ENCODE measurements around the gene EHBP1.
A peak's percentile ranks its signal among the peaks of the same experiment; 100 is the strongest.
"Not testable (repeated sequence)": the region's sequence is repeated elsewhere in the genome, so short reads cannot be mapped to it uniquely, and the experiment has no call there.

Gene EHBP1

DNA sequence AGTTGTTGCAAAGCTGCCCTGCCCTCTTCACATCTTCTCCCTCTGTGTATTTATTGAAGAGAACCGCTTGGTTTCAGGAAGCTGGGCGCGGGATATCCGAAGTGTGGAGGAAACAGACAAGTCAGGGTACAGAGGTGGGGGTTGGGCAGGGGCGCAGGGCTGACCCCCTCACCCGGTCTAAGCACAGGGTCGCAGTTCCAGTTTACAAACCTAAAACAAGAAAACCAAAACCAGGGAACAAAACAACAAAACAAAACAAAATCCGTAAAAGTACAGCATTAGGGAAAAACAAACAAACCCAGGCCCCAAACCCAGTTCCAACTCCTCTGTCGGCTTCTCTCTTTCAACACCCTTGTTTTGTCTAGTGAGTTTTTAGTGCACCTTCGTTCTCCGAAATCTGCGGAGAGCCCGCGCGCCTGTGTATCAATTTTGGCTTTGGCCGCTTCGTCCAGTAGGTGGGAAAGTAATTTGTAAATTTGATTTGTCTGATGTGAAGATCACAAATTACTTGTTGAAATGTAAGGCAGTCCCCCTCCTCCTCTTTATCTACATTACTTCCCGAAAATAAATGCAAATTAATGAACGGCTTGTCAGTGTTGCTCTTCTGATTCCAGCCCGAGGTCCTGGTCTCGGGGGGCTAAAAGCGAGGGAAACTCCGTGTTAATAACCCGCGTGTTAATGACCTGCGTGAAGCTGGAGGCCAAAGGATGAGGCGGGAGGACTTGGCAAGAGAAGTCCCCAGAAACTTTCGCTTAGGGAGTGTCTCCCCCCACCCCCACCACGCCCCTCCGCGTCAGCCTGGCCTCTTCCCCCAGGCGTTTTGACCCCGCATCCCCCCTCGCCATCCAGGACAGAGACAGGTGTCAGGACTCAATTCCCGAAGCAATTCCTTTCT, 352.0 kb downstream of the EHBP1 start:
- no peak for DNase-seq (ENCODE audit: low spot score in 2 of 2)

DNA sequence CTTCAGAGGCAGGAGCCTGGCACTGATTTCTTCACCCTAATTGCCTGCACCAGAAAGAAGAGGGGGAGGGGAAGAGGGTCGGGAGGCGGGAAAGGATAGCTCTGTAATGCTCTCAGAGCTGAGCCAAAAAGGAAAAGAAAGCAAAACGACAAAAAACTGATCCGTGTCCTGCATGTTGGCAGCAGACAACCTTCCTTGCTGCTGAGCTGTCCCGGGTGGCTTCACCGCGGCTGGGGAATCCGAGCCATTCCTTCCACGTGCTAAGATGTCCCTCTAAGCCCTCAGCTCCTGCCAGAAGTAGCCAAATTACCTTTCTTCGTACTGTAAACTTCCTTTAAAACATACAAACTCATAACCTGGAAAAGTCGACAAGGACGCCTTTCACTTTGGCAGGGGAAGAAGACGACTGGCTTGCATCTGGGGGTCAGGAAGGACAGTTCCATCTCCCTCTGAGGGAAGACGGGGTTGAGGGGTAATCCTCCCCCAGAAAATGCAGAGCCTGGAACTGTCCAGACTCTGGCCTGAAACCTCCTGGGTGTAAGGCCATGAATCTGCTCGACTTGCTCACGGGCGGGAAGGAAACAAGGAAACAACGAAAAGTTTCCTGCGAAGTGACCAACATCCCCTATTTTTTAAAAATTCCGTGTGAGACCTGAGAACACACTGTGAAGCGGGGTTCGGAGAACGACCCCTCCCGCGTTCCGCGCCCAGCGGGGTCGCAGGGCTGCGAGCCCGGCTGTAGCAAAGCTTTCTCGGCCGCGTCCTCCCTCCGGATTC, 352.8 kb downstream of the EHBP1 start:
- Mint-ChIP-seq H3K36me3 (no peaks in the 10 kb centered on the region), H3K27ac (no peak overlapping the region), H3K4me1 (peaks cover 53% of the 10 kb centered on the region), H3K9me3 (no peaks in the 10 kb centered on the region), H3K4me3 (peak overlapping the region; percentile 52)
- no peak for DNase-seq (ENCODE audit: low spot score in 2 of 2)
- no peak for ATAC-seq

More for the DNA sequence above, 352.0 kb downstream of the EHBP1 start:
- H3K36me3 Mint-ChIP-seq, result no peaks in the 10 kb centered on the region
- no peaks in the 10 kb centered on the region for H3K9me3 Mint-ChIP-seq
- peak overlapping the region; percentile 52 for H3K4me3 Mint-ChIP-seq
- ATAC-seq, result no peak
- H3K27ac Mint-ChIP-seq, result no peak overlapping the region
- H3K4me1 Mint-ChIP-seq, result peaks cover 57% of the 10 kb centered on the region

DNA sequence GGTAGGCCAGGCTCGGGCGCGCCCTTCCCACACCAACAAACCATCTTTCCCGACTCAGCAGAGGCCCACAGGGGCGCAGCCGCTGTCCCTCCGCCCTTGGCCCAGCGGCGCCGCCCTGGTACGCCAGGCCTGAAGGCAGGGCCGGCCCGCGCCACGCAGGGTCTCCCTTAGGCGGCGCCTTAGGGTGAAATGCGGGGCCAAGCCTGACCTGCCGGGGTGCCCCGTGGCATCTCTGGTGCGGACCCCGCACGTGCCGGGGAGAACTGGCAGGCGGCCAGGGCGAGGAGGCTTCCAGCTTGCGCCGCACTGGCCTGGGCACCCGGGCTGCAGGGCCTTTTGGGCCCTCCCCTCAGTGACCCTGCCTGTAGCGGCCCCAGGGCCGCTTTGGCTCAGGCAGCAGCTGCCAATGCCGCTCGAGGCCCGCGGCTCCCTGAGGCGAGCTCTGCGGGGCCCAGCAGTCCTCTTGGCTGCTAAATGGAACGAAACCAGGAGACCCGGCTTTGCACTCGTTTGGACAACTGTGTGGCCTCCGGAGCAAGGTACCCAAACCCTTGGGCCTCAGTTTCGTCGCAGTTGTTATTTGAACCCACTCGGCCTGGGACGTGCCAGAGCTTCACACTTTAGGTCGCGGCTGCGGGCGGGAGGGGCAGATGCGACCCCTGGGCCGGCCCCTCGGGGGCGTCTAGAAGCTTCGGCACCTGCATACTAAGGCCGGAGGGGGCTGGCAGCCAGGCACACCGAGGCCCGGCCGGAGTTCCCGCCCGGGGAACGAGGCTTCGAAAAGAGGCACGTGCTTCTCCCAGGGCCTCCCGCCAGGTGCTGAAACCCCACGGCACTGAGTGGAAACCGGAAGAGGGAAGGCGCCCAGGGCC, 353.6 kb downstream of the EHBP1 start:
- peak overlapping the region; percentile 52 for H3K4me3 Mint-ChIP-seq
- no peaks in the 10 kb centered on the region for H3K36me3 Mint-ChIP-seq
- peaks cover 45% of the 10 kb centered on the region for H3K4me1 Mint-ChIP-seq
- no peak overlapping the region for H3K27ac Mint-ChIP-seq
- ATAC-seq, result peak; percentile 11
- H3K9me3 Mint-ChIP-seq, result no peaks in the 10 kb centered on the region
- DNase-seq (ENCODE audit: low spot score in 2 of 2), result no peak

DNA sequence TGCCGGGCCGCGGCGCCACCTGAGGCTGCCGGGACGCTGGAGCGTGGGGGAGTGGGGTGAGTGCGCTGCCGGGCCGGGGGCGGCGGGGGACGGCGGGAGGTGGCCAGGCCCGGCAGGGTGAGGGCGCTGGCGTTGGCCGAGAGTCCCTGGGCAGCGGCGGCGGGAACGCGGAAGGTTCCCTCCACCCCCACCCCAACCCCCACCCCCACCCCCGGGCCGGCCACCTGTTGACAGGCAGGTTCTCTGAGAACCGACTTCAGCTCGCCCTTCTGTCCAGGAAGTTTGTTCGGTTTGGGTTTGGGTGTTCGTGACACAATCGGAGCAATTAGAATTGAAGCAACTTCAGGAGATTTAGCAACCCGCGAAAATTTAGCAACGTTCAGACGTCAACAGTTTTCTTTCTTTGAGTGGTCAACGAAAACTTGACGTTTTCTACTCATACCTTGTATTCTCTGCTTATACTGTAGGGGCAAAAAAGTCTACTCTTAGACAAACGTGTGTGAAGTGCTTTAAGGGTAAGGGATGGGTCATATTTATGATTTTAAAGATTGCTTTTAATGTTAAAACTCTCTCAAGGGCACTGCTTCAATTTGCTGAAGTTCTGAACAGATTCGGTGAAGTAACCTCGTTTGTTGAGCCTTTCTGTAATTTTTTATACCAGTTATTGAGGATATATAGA, 354.4 kb downstream of the EHBP1 start:
- peaks cover 37% of the 10 kb centered on the region for H3K4me1 Mint-ChIP-seq
- no peaks in the 10 kb centered on the region for H3K9me3 Mint-ChIP-seq
- ATAC-seq, result no peak
- H3K36me3 Mint-ChIP-seq, result no peaks in the 10 kb centered on the region
- DNase-seq (ENCODE audit: low spot score in 2 of 2), result no peak
- H3K4me3 Mint-ChIP-seq, result no peak overlapping the region
- no peak overlapping the region for H3K27ac Mint-ChIP-seq

DNA sequence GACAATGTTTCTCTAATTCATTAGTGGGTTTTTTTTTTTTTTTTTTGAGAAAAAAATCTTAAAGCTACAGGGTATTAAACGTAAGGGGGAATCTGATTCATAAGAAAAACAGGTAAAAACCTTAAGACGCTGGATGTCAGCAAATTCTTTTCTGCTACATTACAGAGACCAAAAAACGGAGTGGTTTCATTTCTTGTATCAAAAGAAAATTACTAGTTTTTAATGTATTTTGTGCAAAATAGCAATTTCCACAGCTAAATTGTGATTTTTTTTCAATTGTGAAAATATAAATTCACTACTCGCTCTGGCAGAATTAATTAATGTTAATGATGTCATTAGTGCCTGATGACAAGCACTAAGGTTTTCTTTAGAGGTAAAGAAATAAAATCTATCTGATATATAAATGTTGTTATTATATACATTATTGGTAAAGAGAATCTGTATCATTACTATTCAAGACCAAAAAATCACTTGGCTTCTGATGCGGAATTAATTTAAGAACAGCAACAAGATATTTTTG, 355.0 kb downstream of the EHBP1 start:
- no peak for DNase-seq (ENCODE audit: low spot score in 2 of 2)
- no peak for ATAC-seq
- H3K36me3 Mint-ChIP-seq, result no peaks in the 10 kb centered on the region
- no peak overlapping the region for H3K4me3 Mint-ChIP-seq
- H3K27ac Mint-ChIP-seq, result no peak overlapping the region
- H3K4me1 Mint-ChIP-seq, result peaks cover 31% of the 10 kb centered on the region
- no peaks in the 10 kb centered on the region for H3K9me3 Mint-ChIP-seq

DNA sequence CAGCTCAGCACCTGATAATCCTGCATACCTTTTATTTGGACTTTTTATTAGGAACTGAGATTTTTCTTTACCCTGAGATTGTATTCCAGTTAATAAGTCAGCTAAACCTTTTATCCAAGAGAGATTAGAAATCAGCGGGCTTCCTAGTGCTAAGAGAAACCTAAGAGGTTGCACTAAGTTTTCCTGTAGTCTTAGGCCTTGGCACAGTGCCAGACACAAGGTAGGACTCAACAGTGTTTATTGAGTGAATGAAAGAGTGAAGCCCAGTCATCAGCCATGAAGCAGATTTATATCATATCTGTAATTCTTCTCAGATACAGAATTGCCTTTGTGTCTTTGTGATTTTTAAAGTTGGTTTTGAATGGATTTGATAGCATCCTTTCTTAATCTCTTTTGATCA, 358.7 kb downstream of the EHBP1 start:
- H3K27ac Mint-ChIP-seq, result no peak overlapping the region
- DNase-seq (ENCODE audit: low spot score in 2 of 2) (no peak), ATAC-seq (no peak)
- H3K36me3 Mint-ChIP-seq, result no peaks in the 10 kb centered on the region
- H3K4me1 Mint-ChIP-seq, result no peaks in the 10 kb centered on the region
- H3K4me3 Mint-ChIP-seq, result no peak overlapping the region
- H3K9me3 Mint-ChIP-seq, result no peaks in the 10 kb centered on the region

DNA sequence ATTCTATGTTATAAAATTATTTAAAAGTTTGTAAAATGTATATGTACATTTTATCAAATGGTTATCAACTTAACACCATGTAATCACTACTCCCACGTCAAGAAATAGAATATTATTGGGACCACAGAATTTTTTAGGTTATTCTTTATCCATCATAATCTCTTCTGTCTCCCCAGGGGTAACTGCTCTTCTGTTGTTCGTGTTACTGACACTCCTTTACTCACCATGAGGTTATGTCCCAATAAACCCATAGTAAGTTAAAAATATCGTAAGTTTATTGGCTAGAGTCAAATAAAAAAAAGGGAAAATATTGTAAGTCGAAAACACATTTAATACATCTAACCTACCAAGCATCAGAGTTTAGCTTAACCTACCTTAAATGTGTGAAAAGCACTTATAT, 359.1 kb downstream of the EHBP1 start:
- Mint-ChIP-seq H3K9me3 (no peaks in the 10 kb centered on the region), H3K27ac (no peak overlapping the region), H3K4me1 (no peaks in the 10 kb centered on the region), H3K36me3 (no peaks in the 10 kb centered on the region), H3K4me3 (no peak overlapping the region)
- no peak for DNase-seq (ENCODE audit: low spot score in 2 of 2)
- ATAC-seq, result no peak

DNA sequence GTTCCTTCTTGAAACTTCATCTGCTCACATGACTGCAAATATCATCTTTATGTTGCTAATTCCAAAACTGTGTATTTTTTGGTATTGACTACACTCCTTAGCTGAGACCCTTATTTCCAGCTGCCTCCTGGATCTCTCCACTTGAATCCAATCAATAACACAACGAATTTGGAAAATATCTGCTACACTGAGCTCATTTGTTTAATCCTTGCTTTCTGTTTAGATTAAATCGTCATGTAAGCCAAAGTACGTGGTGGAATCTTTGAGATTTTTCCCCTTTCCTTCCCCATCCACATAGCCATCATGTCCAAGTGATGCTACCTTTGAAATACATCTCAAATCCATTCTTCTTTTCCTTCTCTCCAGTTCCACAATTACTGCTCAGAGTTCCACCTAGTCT, 360.8 kb downstream of the EHBP1 start:
- no peaks in the 10 kb centered on the region for H3K36me3 Mint-ChIP-seq
- H3K4me3 Mint-ChIP-seq, result no peak overlapping the region
- DNase-seq (ENCODE audit: low spot score in 2 of 2), result no peak
- H3K9me3 Mint-ChIP-seq, result no peaks in the 10 kb centered on the region
- no peak for ATAC-seq
- no peak overlapping the region for H3K27ac Mint-ChIP-seq
- no peaks in the 10 kb centered on the region for H3K4me1 Mint-ChIP-seq

DNA sequence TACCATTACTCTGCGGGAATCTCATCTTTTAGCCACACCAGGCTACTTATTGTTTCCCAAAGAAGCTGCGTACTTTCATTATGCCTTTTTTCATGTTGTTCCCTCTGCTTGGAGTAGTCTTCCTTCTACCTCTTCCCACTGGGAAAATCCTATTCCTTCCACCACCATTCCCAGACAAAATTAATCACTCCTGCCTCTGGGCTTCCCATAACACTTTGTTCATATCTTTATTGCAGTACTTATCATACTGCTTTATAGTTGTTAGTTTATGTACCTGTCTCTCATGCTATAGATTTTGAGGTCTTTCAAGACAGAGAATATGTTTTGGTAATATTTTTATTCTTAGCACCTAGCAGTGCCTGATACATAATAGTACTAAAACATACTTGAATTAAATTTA, 361.3 kb downstream of the EHBP1 start:
- no peaks in the 10 kb centered on the region for H3K36me3 Mint-ChIP-seq
- H3K27ac Mint-ChIP-seq, result no peak overlapping the region
- no peaks in the 10 kb centered on the region for H3K9me3 Mint-ChIP-seq
- DNase-seq (ENCODE audit: low spot score in 2 of 2), result no peak
- ATAC-seq, result no peak
- no peaks in the 10 kb centered on the region for H3K4me1 Mint-ChIP-seq
- no peak overlapping the region for H3K4me3 Mint-ChIP-seq

DNA sequence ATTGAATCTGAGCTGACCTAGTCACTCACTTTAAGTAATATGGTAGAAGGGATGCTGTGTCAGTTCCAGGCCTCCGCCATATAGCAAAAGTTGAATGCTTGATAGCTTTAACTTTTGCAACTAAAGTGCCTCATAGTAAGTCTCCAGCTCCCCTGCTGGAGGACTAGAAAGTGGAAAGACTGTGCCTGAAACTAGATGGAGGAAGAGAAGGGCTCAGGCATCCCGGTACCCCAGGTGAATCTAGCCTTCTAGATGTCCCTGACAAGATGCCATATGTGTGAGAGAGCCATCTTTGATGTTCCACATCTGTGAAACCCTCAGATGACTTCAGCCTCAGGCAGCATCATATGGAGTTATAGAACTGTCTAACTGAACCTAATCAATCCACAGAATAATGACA, 366.2 kb downstream of the EHBP1 start:
- no peak for DNase-seq (ENCODE audit: low spot score in 2 of 2)
- ATAC-seq, result no peak
- Mint-ChIP-seq H3K4me1 (no peaks in the 10 kb centered on the region), H3K9me3 (no peaks in the 10 kb centered on the region), H3K4me3 (no peak overlapping the region), H3K27ac (no peak overlapping the region), H3K36me3 (no peaks in the 10 kb centered on the region)

DNA sequence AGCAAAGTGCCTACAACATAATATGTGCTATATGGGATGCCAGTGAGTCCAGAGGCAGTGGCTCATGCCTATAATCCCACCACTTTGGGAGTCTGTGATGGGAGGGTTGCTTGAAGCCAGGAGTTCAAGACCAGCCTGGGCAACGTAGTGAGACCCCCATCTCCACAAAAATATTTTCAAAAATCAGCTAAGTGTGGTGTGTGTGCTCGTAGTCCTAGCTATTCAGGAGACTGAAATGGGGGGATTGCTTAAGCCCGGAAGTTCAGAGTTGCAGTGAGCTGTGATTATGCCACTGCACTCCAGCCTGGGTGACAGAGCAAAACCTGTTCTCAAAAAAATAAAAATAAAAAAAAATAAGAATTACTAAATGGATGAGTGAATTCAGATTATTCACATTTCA, 368.5 kb downstream of the EHBP1 start:
- DNase-seq (ENCODE audit: low spot score in 2 of 2) (no peak), ATAC-seq (no peak)
- H3K36me3 Mint-ChIP-seq, result no peaks in the 10 kb centered on the region
- no peaks in the 10 kb centered on the region for H3K4me1 Mint-ChIP-seq
- no peaks in the 10 kb centered on the region for H3K9me3 Mint-ChIP-seq
- no peak overlapping the region for H3K27ac Mint-ChIP-seq
- no peak overlapping the region for H3K4me3 Mint-ChIP-seq

DNA sequence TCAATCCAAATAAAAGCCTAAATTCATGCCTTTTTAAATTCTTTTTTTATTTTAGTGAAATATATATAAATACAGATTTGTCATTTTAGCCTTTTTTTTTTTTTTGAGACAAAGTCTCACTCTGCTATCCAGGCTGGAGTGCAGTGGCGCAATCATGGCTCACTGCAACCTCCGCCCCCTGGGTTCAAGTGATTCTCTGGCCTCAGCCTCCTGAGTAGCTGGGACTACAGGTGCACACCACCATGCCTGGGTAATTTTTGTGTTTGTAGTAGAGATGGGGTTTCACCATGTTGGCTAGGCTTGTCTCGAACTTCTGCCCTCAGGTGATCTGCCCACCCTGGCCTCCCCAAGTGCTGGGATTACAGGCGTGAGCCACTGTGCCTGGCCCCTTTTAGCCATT, 368.9 kb downstream of the EHBP1 start:
- H3K4me3 Mint-ChIP-seq, result not testable (repeated sequence)

DNA sequence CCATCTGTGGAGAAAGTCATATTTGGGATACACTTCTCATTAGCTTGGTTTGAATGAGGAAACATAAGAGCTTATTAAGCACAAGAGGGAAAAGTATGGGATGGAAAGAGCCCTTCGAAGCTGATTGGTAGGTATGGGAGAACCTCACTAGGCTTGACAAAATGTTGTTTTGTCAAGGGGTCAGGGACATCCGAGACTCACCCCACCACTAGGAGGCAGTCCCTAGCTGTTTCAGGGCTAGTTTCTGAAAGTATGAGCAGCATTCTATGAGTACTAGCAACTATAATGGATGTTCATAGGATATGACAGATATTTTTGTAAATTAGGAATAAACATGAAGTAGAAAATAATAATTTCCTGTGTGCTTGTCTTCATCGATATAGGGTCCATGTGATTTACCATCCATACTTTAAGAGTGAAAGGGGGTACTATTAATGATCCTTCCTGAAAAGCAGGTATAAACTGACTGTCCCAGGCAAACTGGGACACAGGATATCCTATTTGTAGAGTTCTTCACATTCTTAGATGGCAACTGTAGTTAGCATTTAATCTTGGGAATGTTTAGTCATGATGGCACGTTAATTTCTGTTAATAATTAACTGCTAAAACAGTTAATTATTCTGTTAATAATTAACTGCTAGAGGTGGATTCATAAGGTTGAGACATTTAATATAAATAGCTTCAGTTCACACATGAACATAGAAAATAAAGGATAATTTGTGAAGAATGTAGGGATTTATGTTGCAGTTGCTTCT, 373.5 kb downstream of the EHBP1 start:
- Mint-ChIP-seq H3K9me3 (no peaks in the 10 kb centered on the region), H3K36me3 (no peaks in the 10 kb centered on the region), H3K4me3 (no peak overlapping the region), H3K27ac (no peak overlapping the region), H3K4me1 (no peaks in the 10 kb centered on the region)
- DNase-seq (ENCODE audit: low spot score in 2 of 2), result no peak
- ATAC-seq, result no peak

More for the DNA sequence above, 368.9 kb downstream of the EHBP1 start:
- not testable (repeated sequence) for H3K36me3 Mint-ChIP-seq; H3K9me3 Mint-ChIP-seq; DNase-seq (ENCODE audit: low spot score in 2 of 2); H3K27ac Mint-ChIP-seq; H3K4me1 Mint-ChIP-seq; ATAC-seq

DNA sequence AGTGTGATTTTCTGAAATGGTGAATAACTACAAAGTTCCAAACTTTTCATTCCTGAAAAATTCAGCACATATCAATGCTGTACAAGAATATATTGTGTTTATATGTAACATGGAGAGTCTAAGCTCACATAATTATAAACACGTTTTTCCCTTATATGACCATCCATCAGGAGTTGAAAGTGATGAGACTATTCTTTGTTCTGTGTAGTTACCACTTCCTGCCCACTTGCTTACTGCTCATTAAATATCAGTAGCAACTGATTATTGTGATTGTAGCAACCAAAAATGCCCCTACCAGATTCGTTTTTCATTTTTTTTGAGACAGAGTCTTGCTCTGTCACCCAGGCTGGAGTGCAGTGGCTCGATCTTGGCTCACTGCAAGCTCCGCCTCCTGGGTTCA, 375.9 kb downstream of the EHBP1 start:
- DNase-seq (ENCODE audit: low spot score in 2 of 2), result no peak
- no peak overlapping the region for H3K27ac Mint-ChIP-seq
- H3K9me3 Mint-ChIP-seq, result no peaks in the 10 kb centered on the region
- no peaks in the 10 kb centered on the region for H3K4me1 Mint-ChIP-seq
- ATAC-seq, result no peak
- H3K36me3 Mint-ChIP-seq, result no peaks in the 10 kb centered on the region
- no peak overlapping the region for H3K4me3 Mint-ChIP-seq

Data from stimulated activated effector memory CD8-positive, alpha-beta T cell treated with anti-CD3 and anti-CD28 coated beads, Interleukin-12 subunit alpha, Interleukin-12 subunit beta, amount 100 ng/mL, for 72 hours (primary cell).